Lower leg skin (tissue), 4 donors: ENCODE data around the gene CTNNBL1. TPM values are rescaled to one million over a fixed set of nuclear protein-coding genes. Genes with fewer than 3 reads are reported as not detected.

Experiments
- DNase-seq, 2 donors: peaks; one replicate each; pipeline ENCODE4 v3.0.0-alpha.2; 2019; ENCODE audit warnings: low spot score in 2 of 2
- H3K4me3 ChIP-seq: fragments of 200-600 bp; sonication (generic); 2 replicates; pipeline ENCODE4 v1.5.1; 2017; ENCODE audit warnings: mild to moderate bottlenecking, low read depth; ENCODE audit not compliant: poor library complexity, severe bottlenecking
- CTCF ChIP-seq, 3 donors: fragments of 450-650 bp; IDR thresholded peaks; one replicate each; pipeline ENCODE4 v1.5.1; 2016; ENCODE audit warnings: antibody characterized with exemption in 3 of 3, mild to moderate bottlenecking in 3 of 3, moderate library complexity in 2 of 3
- POLR2A ChIP-seq, 2 donors: fragments of 450-650 bp; IDR thresholded peaks; one replicate each; pipeline ENCODE4 v1.6.1; 2016 to 2017; ENCODE audit warnings: antibody characterized with exemption in 2 of 2, mild to moderate bottlenecking in 1 of 2, moderate library complexity in 1 of 2
- WGBS, 2 donors: methylation state at CpG; one replicate each; pipeline ENCODE4 v1.1.5; 2018; 5-methylcytosine and 5-hydroxymethylcytosine counted together
- intact Hi-C: fragments of 100-400 bp; cut with DNase I; formaldehyde crosslinking; loops from one replicate; pipeline ENCODE4 v1.15.0; 2023; ENCODE audit warnings: low total_unique reads
- total RNA-seq, 4 donors: library from RNA; depleted of rRNA; stranded (reverse); fragments of >200 nt; gene quantifications; one replicate each; pipeline ENCODE4 v1.1.0, GENCODE V29; 2016

The CTNNBL1 gene
- total RNA-seq, 4 donors from 2014 or later, result 22.0 to 35.0 (median 27.5) TPM

GRCh38 chr20:37759052-37759553 lies 65.3 kb downstream of the CTNNBL1 start:
- H3K4me3 ChIP-seq, result no peak overlapping the region
- no peak for TF ChIP-seq POLR2A (IDR thresholded peaks at IDR 0.05)
- TF ChIP-seq CTCF (IDR thresholded peaks at IDR 0.05), result no peak
- intact Hi-C loops, result no loop called here
- no peak for DNase-seq
- WGBS, 2 donors, result 80 to 83% methylated on average over 6 of the region's 6 CpGs

GRCh38 chr20:37759761-37760209 lies 66.0 kb downstream of the CTNNBL1 start:
- 91 to 92% methylated on average over 5 of the region's 5 CpGs for WGBS, 2 donors
- intact Hi-C loops, result no loop called here
- TF ChIP-seq CTCF (IDR thresholded peaks at IDR 0.05) (no peak), POLR2A (IDR thresholded peaks at IDR 0.05) (no peak)
- DNase-seq, result no peak
- H3K4me3 ChIP-seq, result no peak overlapping the region

GRCh38 chr20:37760322-37760721 lies 66.5 kb downstream of the CTNNBL1 start:
- no peak overlapping the region for H3K4me3 ChIP-seq
- WGBS, 2 donors, result 96 to 98% methylated on average over 2 of the region's 2 CpGs
- TF ChIP-seq POLR2A (IDR thresholded peaks at IDR 0.05), result no peak
- TF ChIP-seq CTCF (IDR thresholded peaks at IDR 0.05), result no peak
- intact Hi-C loops, result no loop called here
- DNase-seq, result no peak

DNA sequence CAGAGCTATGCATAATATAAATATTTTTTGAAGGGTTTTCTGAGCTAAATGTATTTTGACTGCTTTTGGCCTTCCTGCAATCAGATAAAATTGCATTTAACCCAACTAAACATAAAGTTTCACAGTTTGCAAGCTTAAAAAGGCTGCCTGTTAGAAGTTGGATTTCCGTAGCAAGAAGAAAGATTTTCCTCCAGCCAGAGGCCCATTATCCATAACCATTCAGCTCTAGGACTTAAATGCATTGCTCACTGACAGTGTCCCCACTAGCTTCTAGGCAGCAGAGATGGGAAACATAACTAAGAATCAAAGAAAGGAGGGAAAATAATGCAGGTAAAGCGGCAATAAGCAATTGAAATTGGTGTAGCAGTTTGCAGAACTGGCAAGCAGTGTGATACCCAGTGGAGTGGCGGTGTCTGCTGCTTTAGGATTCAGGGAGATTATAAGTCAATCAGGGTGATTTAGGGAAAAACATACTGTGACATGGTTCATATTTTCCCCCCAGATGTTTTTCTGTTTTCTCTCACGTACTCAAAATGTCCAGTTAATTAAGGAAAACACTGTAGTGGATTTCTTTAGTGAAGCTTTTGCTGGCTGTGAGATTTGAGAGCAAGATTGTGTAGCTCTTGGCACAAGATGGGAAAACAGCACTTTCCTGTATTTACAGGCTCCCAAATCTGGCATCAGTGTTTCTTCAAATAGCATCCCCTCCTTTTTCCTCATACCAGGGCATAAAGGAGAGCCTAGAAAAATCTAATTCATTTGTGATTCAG lies 69.1 kb downstream of the CTNNBL1 start:
- WGBS, 2 donors, result 91 to 92% methylated on average over 4 of the region's 4 CpGs
- H3K4me3 ChIP-seq, result no peak overlapping the region
- no peak for TF ChIP-seq POLR2A (IDR thresholded peaks at IDR 0.05)
- TF ChIP-seq CTCF (IDR thresholded peaks at IDR 0.05), result no peak
- intact Hi-C loops, result no loop called here
- no peak for DNase-seq

DNA sequence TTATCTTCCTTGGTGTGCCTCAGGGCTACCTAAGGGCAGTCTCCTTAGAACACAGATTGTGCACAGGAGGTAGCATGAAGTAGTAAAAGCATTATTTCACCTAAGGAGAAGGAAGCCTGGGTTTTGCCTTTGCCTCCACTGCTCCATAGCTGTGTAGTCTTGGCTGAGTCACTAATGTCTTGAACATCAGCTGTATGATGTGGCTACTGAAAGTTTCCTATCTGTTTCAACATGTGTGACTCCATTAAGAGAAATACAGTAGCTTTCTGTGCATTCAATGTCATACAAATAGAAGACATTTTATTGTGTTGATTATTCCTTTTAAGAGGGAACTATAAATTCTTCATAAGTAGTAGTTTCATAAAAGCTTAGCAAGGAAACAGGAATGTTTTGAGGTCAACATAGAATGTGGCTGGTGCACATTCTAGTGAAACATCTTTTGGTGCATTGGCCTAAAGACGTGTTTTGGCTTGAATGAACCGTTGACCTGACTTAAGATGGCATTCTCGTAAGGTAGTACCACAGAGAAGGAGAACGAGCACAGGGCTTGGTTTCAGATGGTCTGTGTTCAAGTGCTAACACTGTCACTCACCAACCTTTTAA lies 70.6 kb downstream of the CTNNBL1 start:
- no peak overlapping the region for H3K4me3 ChIP-seq
- intact Hi-C loops, result no loop called here
- 92 to 94% methylated on average over 4 of the region's 4 CpGs for WGBS, 2 donors
- no peak for DNase-seq
- TF ChIP-seq CTCF (IDR thresholded peaks at IDR 0.05) (no peak), POLR2A (IDR thresholded peaks at IDR 0.05) (no peak)
